Stimulated activated CD8-positive, alpha-beta memory T cell treated with anti-CD3 and anti-CD28 coated beads, Interleukin-7, amount 100 ng/mL, for 24 hours (primary cell): ENCODE data around the gene PEX14.

Experiments
- DNase-seq: peaks from one replicate; pipeline ENCODE4 v3.0.0-alpha.2; 2020; ENCODE audit warnings: low read depth

The PEX14 gene

GRCh38 chr1:10520497-10520896, 45.7 kb downstream of the PEX14 start:
- DNase-seq, result no peak

GRCh38 chr1:10520952-10521351, 46.2 kb downstream of the PEX14 start:
- DNase-seq, result no peak

- no peak for DNase-seq
Observed at GRCh38 chr1:10521537-10522157, 46.9 kb downstream of the PEX14 start.

- no peak for DNase-seq
Observed at GRCh38 chr1:10522322-10522860, 47.6 kb downstream of the PEX14 start.

GRCh38 chr1:10525208-10525607, 50.5 kb downstream of the PEX14 start:
- DNase-seq, result no peak

GRCh38 chr1:10528066-10529014, 53.6 kb downstream of the PEX14 start:
- no peak for DNase-seq

- no peak for DNase-seq
Observed at GRCh38 chr1:10529091-10529490, 54.3 kb downstream of the PEX14 start.

GRCh38 chr1:10529765-10530164, 55.0 kb downstream of the PEX14 start:
- DNase-seq, result no peak

GRCh38 chr1:10530281-10530740, 55.6 kb downstream of the PEX14 start:
- no peak for DNase-seq

GRCh38 chr1:10530756-10531495, 56.2 kb downstream of the PEX14 start:
- no peak for DNase-seq

- DNase-seq, result no peak
Observed at GRCh38 chr1:10532362-10532761, 57.6 kb downstream of the PEX14 start.

- no peak for DNase-seq
Observed at GRCh38 chr1:10534519-10534918, 59.8 kb downstream of the PEX14 start.

- no peak for DNase-seq
Observed at GRCh38 chr1:10536133-10536770, 61.5 kb downstream of the PEX14 start.

GRCh38 chr1:10537082-10537766, 62.5 kb downstream of the PEX14 start:
- no peak for DNase-seq

GRCh38 chr1:10538646-10539355, 64.1 kb downstream of the PEX14 start:
- no peak for DNase-seq

GRCh38 chr1:10539411-10540043, 64.8 kb downstream of the PEX14 start:
- no peak for DNase-seq

- no peak for DNase-seq
Observed at GRCh38 chr1:10540277-10541005, 65.7 kb downstream of the PEX14 start.

GRCh38 chr1:10541286-10541685, 66.5 kb downstream of the PEX14 start:
- no peak for DNase-seq

- DNase-seq, result no peak
Observed at GRCh38 chr1:10544239-10544638, 69.5 kb downstream of the PEX14 start.
